SK-N-SH treated with all-trans-retinoic acid at 6 μM for 48 hours (cell line): ENCODE measurements around the gene TOM1L1.

Experiments used
- ATAC-seq: fragments of 200-7000 bp; cut with Tn5 transposase; 3 replicates; pipeline ENCODE4 v1.9.1; 2020; ENCODE audit warnings: mild to moderate bottlenecking, moderate library complexity
- ARNTL ChIP-seq: fragments of 450-650 bp; formaldehyde crosslinking; IDR thresholded peaks from 2 replicates; pipeline ENCODE4 v1.5.0; 2020; ENCODE audit warnings: low read depth, mild to moderate bottlenecking, moderate library complexity, borderline replicate concordance
- BACH2 ChIP-seq: fragments of 250-450 bp; sonication (Bioruptor Pico); IDR thresholded peaks from 2 replicates; pipeline ENCODE4 v1.9.0; 2021; ENCODE audit warnings: mild to moderate bottlenecking, borderline replicate concordance
- CREB5 ChIP-seq: fragments of 250-450 bp; sonication (Bioruptor Pico); IDR thresholded peaks from 2 replicates; pipeline ENCODE4 v1.5.1; 2020; ENCODE audit warnings: low read depth, mild to moderate bottlenecking, moderate library complexity
- CSDC2 ChIP-seq: fragments of 250-450 bp; sonication (Bioruptor Pico); IDR thresholded peaks from 2 replicates; pipeline ENCODE4 v1.5.0; 2020; ENCODE audit warnings: mild to moderate bottlenecking, moderate library complexity
- CSRNP3 ChIP-seq: fragments of 250-450 bp; sonication (Bioruptor Pico); IDR thresholded peaks from 2 replicates; pipeline ENCODE4 v1.5.1; 2021; ENCODE audit warnings: mild to moderate bottlenecking, moderate library complexity
- ESRRG ChIP-seq: fragments of 250-450 bp; sonication (Bioruptor Pico); IDR thresholded peaks from 2 replicates; pipeline ENCODE4 v1.6.1; 2021; ENCODE audit warnings: mild to moderate bottlenecking
- GLIS3 ChIP-seq: fragments of 250-450 bp; sonication (Bioruptor Pico); IDR thresholded peaks from 2 replicates; pipeline ENCODE4 v1.5.0; 2020; ENCODE audit warnings: mild to moderate bottlenecking, moderate library complexity
- ISL1 ChIP-seq: fragments of 250-450 bp; sonication (Bioruptor Pico); IDR thresholded peaks from 2 replicates; pipeline ENCODE4 v2.1.2; 2022; ENCODE audit warnings: mild to moderate bottlenecking, moderate library complexity
- OSR1 ChIP-seq: fragments of 250-450 bp; sonication (Bioruptor Pico); IDR thresholded peaks from 2 replicates; pipeline ENCODE4 v1.8.0; 2022; ENCODE audit warnings: moderate library complexity, mild to moderate bottlenecking, inconsistent platforms
- PATZ1 ChIP-seq: fragments of 250-450 bp; sonication (Bioruptor Pico); IDR thresholded peaks from 2 replicates; pipeline ENCODE4 v1.8.0; 2020; ENCODE audit warnings: mild to moderate bottlenecking, moderate library complexity, borderline replicate concordance
- PPARA ChIP-seq: fragments of 250-450 bp; sonication (Bioruptor Pico); IDR thresholded peaks from 2 replicates; pipeline ENCODE4 v1.5.0; 2020; ENCODE audit warnings: mild to moderate bottlenecking, borderline replicate concordance
- SNAI2 ChIP-seq: fragments of 250-450 bp; sonication (Bioruptor Pico); IDR thresholded peaks from 2 replicates; pipeline ENCODE4 v1.5.0; 2020; ENCODE audit warnings: mild to moderate bottlenecking, moderate library complexity
- TCF4 ChIP-seq: fragments of 250-450 bp; sonication (Bioruptor Pico); IDR thresholded peaks from 2 replicates; pipeline ENCODE4 v1.8.0; 2021; ENCODE audit warnings: mild to moderate bottlenecking, moderate library complexity, borderline replicate concordance
- TOX ChIP-seq: fragments of 250-450 bp; sonication (Bioruptor Pico); IDR thresholded peaks from 2 replicates; pipeline ENCODE4 v1.8.0; 2021; ENCODE audit warnings: mild to moderate bottlenecking, moderate library complexity, borderline replicate concordance
- TSHZ2 ChIP-seq: fragments of 250-450 bp; sonication (Bioruptor Pico); IDR thresholded peaks from 2 replicates; pipeline ENCODE4 v1.5.0; 2020; ENCODE audit warnings: mild to moderate bottlenecking, moderate library complexity
- ZC3H10 ChIP-seq: fragments of 250-450 bp; sonication (Bioruptor Pico); IDR thresholded peaks from 2 replicates; pipeline ENCODE4 v1.5.1; 2021; ENCODE audit warnings: mild to moderate bottlenecking, moderate library complexity
- ZFP3 ChIP-seq: fragments of 250-450 bp; sonication (Bioruptor Pico); IDR thresholded peaks from 2 replicates; pipeline ENCODE4 v1.5.0; 2020; ENCODE audit warnings: mild to moderate bottlenecking, moderate library complexity
- ZFP30 ChIP-seq: fragments of 450-650 bp; formaldehyde crosslinking; IDR thresholded peaks from 2 replicates; pipeline ENCODE4 v1.5.0; 2022; ENCODE audit warnings: mild to moderate bottlenecking, moderate library complexity
- ZNF70 ChIP-seq: fragments of 450-650 bp; formaldehyde crosslinking; IDR thresholded peaks from 2 replicates; pipeline ENCODE4 v1.5.0; 2020; ENCODE audit warnings: mild to moderate bottlenecking, moderate library complexity
- ZNF8 ChIP-seq: fragments of 450-650 bp; formaldehyde crosslinking; IDR thresholded peaks from 2 replicates; pipeline ENCODE4 v1.5.0; 2020; ENCODE audit warnings: mild to moderate bottlenecking, moderate library complexity

TOM1L1 gene

GRCh38 chr17:54951286-54951685, 50.6 kb downstream of the TOM1L1 start:
- TF ChIP-seq PATZ1 (CRISPR knock-in tag), result no peak
- no peak for TF ChIP-seq ISL1 (CRISPR knock-in tag)
- no peak for TF ChIP-seq ZFP3 (CRISPR knock-in tag)
- no peak for TF ChIP-seq PPARA (CRISPR knock-in tag)
- TF ChIP-seq CSDC2 (CRISPR knock-in tag), result no peak
- TF ChIP-seq CREB5 (CRISPR knock-in tag), result no peak
- TF ChIP-seq CSRNP3 (CRISPR knock-in tag), result no peak
- no peak for TF ChIP-seq ZFP30 (CRISPR knock-in tag)
- no peak for TF ChIP-seq OSR1 (CRISPR knock-in tag)
- TF ChIP-seq SNAI2 (CRISPR knock-in tag), result no peak
- no peak for TF ChIP-seq ARNTL (CRISPR knock-in tag)
- ATAC-seq, result no peak

GRCh38 chr17:54956791-54957190, 56.1 kb downstream of the TOM1L1 start:
- no peak; the same call in 2 of the 3 replicates for ATAC-seq

More at GRCh38 chr17:54956791-54957190, 56.1 kb downstream of the TOM1L1 start:
- TF ChIP-seq CSDC2 (CRISPR knock-in tag) (no peak), ISL1 (CRISPR knock-in tag) (no peak), ZNF8 (CRISPR knock-in tag) (no peak), CSRNP3 (CRISPR knock-in tag) (no peak), ZC3H10 (CRISPR knock-in tag) (no peak), TOX (CRISPR knock-in tag) (no peak), ZNF70 (CRISPR knock-in tag) (no peak), ZFP30 (CRISPR knock-in tag) (no peak), OSR1 (CRISPR knock-in tag) (no peak), CREB5 (CRISPR knock-in tag) (no peak), ZFP3 (CRISPR knock-in tag) (no peak), GLIS3 (CRISPR knock-in tag) (no peak), PATZ1 (CRISPR knock-in tag) (no peak), ARNTL (CRISPR knock-in tag) (no peak), BACH2 (CRISPR knock-in tag) (no peak), TSHZ2 (no peak), ESRRG (CRISPR knock-in tag) (no peak), SNAI2 (CRISPR knock-in tag) (no peak), PPARA (CRISPR knock-in tag) (no peak), TCF4 (CRISPR knock-in tag) (no peak)
